ENCODE results near the gene RUSF1.

DNA sequence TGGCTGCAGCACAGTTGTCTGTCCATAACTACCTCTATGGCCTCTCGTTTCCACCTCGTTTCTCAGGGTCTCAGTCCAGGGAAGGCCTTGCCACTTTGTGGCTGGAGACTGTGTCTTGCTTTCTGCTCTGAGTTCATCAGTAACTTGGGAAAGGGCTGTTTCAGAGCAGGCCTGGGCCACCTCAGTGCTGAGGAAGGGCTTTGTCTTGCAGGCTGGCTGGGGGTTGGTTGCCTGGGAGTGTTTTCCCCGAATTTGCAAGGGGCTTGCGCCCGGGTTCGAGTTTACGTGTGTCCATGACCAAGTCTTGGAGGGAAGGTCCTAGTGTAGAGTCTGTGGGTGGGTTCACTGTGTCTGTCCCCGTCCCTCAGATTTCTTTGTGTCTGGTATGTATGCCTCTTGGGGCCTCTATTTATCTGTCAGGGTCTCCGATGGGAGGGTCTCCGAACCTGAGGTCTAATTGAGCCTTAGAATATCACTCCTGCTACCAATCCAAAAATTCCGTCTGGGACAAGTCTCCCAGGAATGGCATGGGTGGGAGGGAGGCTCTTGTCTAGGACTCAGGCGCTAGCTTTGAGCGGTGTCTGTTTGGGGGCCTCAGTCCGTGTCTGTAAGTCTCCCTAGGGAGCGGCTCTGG, 36.8 kb downstream of the RUSF1 start:
- no peak for TF ChIP-seq POLR2A (IDR thresholded peaks at IDR 0.05; ENCODE audit: low read length)
- TF ChIP-seq GATA1 (IDR thresholded peaks at IDR 0.05; ENCODE audit: low read depth, low read length): no peak

All from erythroblast (primary cell).